NOMO-1 treated with dmso at 0.1 percent for 144 hours (cell line): Measurements from ENCODE around the gene SERPINB8.

ENCODE experiments used
- DNase-seq: peaks from one replicate; lab custom pipeline; 2025; ENCODE audit not compliant: unreplicated experiment; lab: John Stamatoyannopoulos, UW

The SERPINB8 gene

GRCh38 chr18:64009305-64009704 is 39.4 kb downstream of the SERPINB8 start:
- no peak for DNase-seq

- DNase-seq: no peak
Observed at GRCh38 chr18:64011513-64011912, 41.6 kb downstream of the SERPINB8 start.

- DNase-seq: no peak
Observed at GRCh38 chr18:64017870-64018269, 48.0 kb downstream of the SERPINB8 start.

- no peak for DNase-seq
Observed at GRCh38 chr18:64019922-64020756, 50.3 kb downstream of the SERPINB8 start.

GRCh38 chr18:64026350-64026749 is 56.5 kb downstream of the SERPINB8 start:
- DNase-seq: no peak

GRCh38 chr18:64027931-64028695 is 58.2 kb downstream of the SERPINB8 start:
- no peak for DNase-seq

GRCh38 chr18:64029096-64029495 is 59.2 kb downstream of the SERPINB8 start:
- DNase-seq: no peak

GRCh38 chr18:64031411-64031810 is 61.5 kb downstream of the SERPINB8 start:
- no peak for DNase-seq

- DNase-seq: no peak
Observed at GRCh38 chr18:64032312-64032711, 62.4 kb downstream of the SERPINB8 start.

- DNase-seq: no peak
Observed at GRCh38 chr18:64037812-64038414, 68.0 kb downstream of the SERPINB8 start.
